NT2/D1 (cell line): ENCODE data around the gene FRAT1.

Experiments used
- SUZ12 ChIP-seq: IDR thresholded peaks from 2 replicates; pipeline ENCODE4 v1.6.1; 2011; ENCODE audit not compliant: insufficient read length, insufficient read depth; ENCODE audit errors: extremely low read depth
- YY1 ChIP-seq: IDR thresholded peaks from 2 replicates; pipeline ENCODE4 v1.6.1; 2011; ENCODE audit not compliant: insufficient read length, insufficient read depth
- ZNF274 ChIP-seq: IDR thresholded peaks from 2 replicates; pipeline ENCODE4 v1.6.1; 2011; ENCODE audit warnings: mild to moderate bottlenecking, low read depth, low read length

GRCh38 chr10:97353945-97354344 is 34.9 kb downstream of the FRAT1 start:
- TF ChIP-seq ZNF274, result no peak
- TF ChIP-seq SUZ12, result no peak
- no peak for TF ChIP-seq YY1
